Trophoblast cell (in vitro differentiated cells and primary cell): ENCODE data around the gene PDE6A.

ENCODE experiments used
- DNase-seq, 2 donors: peaks; one replicate each; pipeline ENCODE4 v3.0.0-alpha.2; 2016
- H2AFZ ChIP-seq: 2 replicates; pipeline ENCODE4 v1.6.1; 2013; ENCODE audit warnings: low read length, moderate library complexity, mild to moderate bottlenecking; ENCODE audit not compliant: insufficient read depth, poor library complexity
- H2AK5ac ChIP-seq: 2 replicates; pipeline ENCODE4 v1.6.1; 2013; ENCODE audit warnings: mild to moderate bottlenecking, low read length
- H2BK120ac ChIP-seq: 2 replicates; pipeline ENCODE4 v1.6.1; 2013; ENCODE audit warnings: low read length, mild to moderate bottlenecking, moderate library complexity; ENCODE audit not compliant: insufficient read depth, poor library complexity
- H2BK12ac ChIP-seq: 2 replicates; pipeline ENCODE4 v1.6.1; 2013; ENCODE audit warnings: mild to moderate bottlenecking, low read length, moderate library complexity
- H2BK5ac ChIP-seq: 2 replicates; pipeline ENCODE4 v1.6.1; 2013; ENCODE audit warnings: low read length, low read depth, moderate library complexity, mild to moderate bottlenecking; ENCODE audit not compliant: poor library complexity
- H3K14ac ChIP-seq: 2 replicates; pipeline ENCODE4 v1.6.1; 2013; ENCODE audit warnings: mild to moderate bottlenecking, low read length
- H3K18ac ChIP-seq: 2 replicates; pipeline ENCODE4 v1.6.1; 2013; ENCODE audit warnings: mild to moderate bottlenecking, low read length
- H3K23ac ChIP-seq: 2 replicates; pipeline ENCODE4 v1.6.1; 2013; ENCODE audit warnings: low read length
- H3K27ac ChIP-seq: 2 replicates; pipeline ENCODE4 v1.5.1; 2013; ENCODE audit warnings: low read depth, mild to moderate bottlenecking, inconsistent platforms, low read length, moderate library complexity
- H3K27me3 ChIP-seq: 2 replicates; pipeline ENCODE4 v1.6.1; 2013; ENCODE audit warnings: inconsistent platforms, mild to moderate bottlenecking, low read length, moderate library complexity; ENCODE audit not compliant: insufficient read depth
- H3K36me3 ChIP-seq, 2 experiments: 1 replicate in 1 of 2; 2 replicates in 1 of 2; pipeline ENCODE4 v1.6.1; 2013; ENCODE audit warnings: low read length in 2 of 2, mild to moderate bottlenecking in 2 of 2, moderate library complexity in 1 of 2; ENCODE audit not compliant: insufficient read depth in 2 of 2, control insufficient read depth in 1 of 2
- H3K4ac ChIP-seq: 2 replicates; pipeline ENCODE4 v1.6.1; 2013; ENCODE audit warnings: low read depth, mild to moderate bottlenecking, low read length, moderate library complexity
- H3K4me1 ChIP-seq, 2 experiments: 1 replicate in 1 of 2; 2 replicates in 1 of 2; pipeline ENCODE4 v1.6.1; 2013; ENCODE audit warnings: low read length in 2 of 2, mild to moderate bottlenecking in 2 of 2, moderate library complexity in 1 of 2; ENCODE audit not compliant: insufficient read depth in 2 of 2, control insufficient read depth in 1 of 2
- H3K4me2 ChIP-seq: 2 replicates; pipeline ENCODE4 v1.6.1; 2013; ENCODE audit warnings: inconsistent platforms, mild to moderate bottlenecking, low read length, moderate library complexity
- H3K4me3 ChIP-seq: 2 replicates; pipeline ENCODE4 v1.5.1; 2013; ENCODE audit warnings: mild to moderate bottlenecking, low read depth, low read length, inconsistent platforms
- H3K79me1 ChIP-seq: one replicate; pipeline ENCODE4 v1.6.1; 2013; ENCODE audit warnings: low read length
- H3K79me2 ChIP-seq: 2 replicates; pipeline ENCODE4 v1.6.1; 2013; ENCODE audit warnings: low read length, mild to moderate bottlenecking; ENCODE audit not compliant: control insufficient read depth, insufficient read depth, poor library complexity
- H3K9ac ChIP-seq: 2 replicates; pipeline ENCODE4 v1.6.1; 2013; ENCODE audit warnings: mild to moderate bottlenecking, low read length
- H3K9me3 ChIP-seq: 2 replicates; pipeline ENCODE4 v1.6.1; 2013; ENCODE audit warnings: low read depth, mild to moderate bottlenecking, control low read depth, inconsistent platforms, low read length; ENCODE audit not compliant: insufficient read depth
- H4K12ac ChIP-seq: 2 replicates; pipeline ENCODE4 v1.6.1; 2013; ENCODE audit warnings: low read depth, mild to moderate bottlenecking, low read length, moderate library complexity
- H4K8ac ChIP-seq: 2 replicates; pipeline ENCODE4 v1.6.1; 2013; ENCODE audit warnings: low read depth, mild to moderate bottlenecking, low read length, moderate library complexity
- H4K91ac ChIP-seq: one replicate; pipeline ENCODE4 v1.6.1; 2013; ENCODE audit warnings: low read depth, mild to moderate bottlenecking, low read length, moderate library complexity
- WGBS: extraction: QIAGEN DNeasy Blood & Tissue Kit; methylation state at CpG from one replicate; pipeline ENCODE4 v1.1.7; 2013; ENCODE audit warnings: missing lambda C conversion rate; ENCODE audit not compliant: insufficient read length, insufficient coverage; ENCODE audit errors: extremely low coverage; 5-methylcytosine and 5-hydroxymethylcytosine counted together

Gene PDE6A

GRCh38 chr5:149836451-149837139 is 108.0 kb downstream of the PDE6A start:
- Histone ChIP-seq H2AK5ac (no peak overlapping the region), H3K9me3 (peaks cover under 1% of the 10 kb centered on the region), H2AFZ (no peak overlapping the region), H3K4me3 (no peak overlapping the region), H3K14ac (no peak overlapping the region), H4K91ac (no peak overlapping the region), H3K9ac (no peak overlapping the region), H2BK120ac (no peak overlapping the region), H2BK12ac (no peak overlapping the region), H3K27me3 (no peaks in the 10 kb centered on the region), H2BK5ac (no peak overlapping the region), H3K23ac (no peak overlapping the region), H4K8ac (no peak overlapping the region), H3K36me3 (no peaks in the 10 kb centered on the region), H3K27ac (no peak overlapping the region), H3K4me2 (no peak overlapping the region), H3K4me1 (no peaks in the 10 kb centered on the region), H3K18ac (no peak overlapping the region), H4K12ac (no peak overlapping the region), H3K79me2 (no peaks in the 10 kb centered on the region), H3K79me1 (no peaks in the 10 kb centered on the region), H3K4ac (no peak overlapping the region)
- WGBS = no CpG with 5 or more reads among the region's 18 CpGs
- no peak for DNase-seq

GRCh38 chr5:149834246-149834855 is 110.2 kb downstream of the PDE6A start:
- H3K79me2 ChIP-seq = no peaks in the 10 kb centered on the region
- H3K9me3 ChIP-seq = no peaks in the 10 kb centered on the region
- H3K79me1 ChIP-seq = no peaks in the 10 kb centered on the region
- no peak overlapping the region for H2AFZ ChIP-seq
- DNase-seq = peak; percentile 79 to 93
- H4K91ac ChIP-seq = no peak overlapping the region
- no peak overlapping the region for H4K12ac ChIP-seq
- H3K27ac ChIP-seq = no peak overlapping the region
- no peak overlapping the region for H3K18ac ChIP-seq
- no peak overlapping the region for H2BK120ac ChIP-seq
- H2BK12ac ChIP-seq = no peak overlapping the region
- H3K4me2 ChIP-seq = no peak overlapping the region
- no peak overlapping the region for H3K23ac ChIP-seq
- no peak overlapping the region for H2BK5ac ChIP-seq
- H3K9ac ChIP-seq = no peak overlapping the region
- H3K4ac ChIP-seq = no peak overlapping the region
- H2AK5ac ChIP-seq = no peak overlapping the region
- peaks cover under 1 to 3% of the 10 kb centered on the region in 2 experiments for H3K4me1 ChIP-seq
- no CpG with 5 or more reads among the region's 5 CpGs for WGBS
- H4K8ac ChIP-seq = no peak overlapping the region
- H3K4me3 ChIP-seq = no peak overlapping the region
- no peaks in the 10 kb centered on the region for H3K36me3 ChIP-seq
- H3K14ac ChIP-seq = no peak overlapping the region
- H3K27me3 ChIP-seq = no peaks in the 10 kb centered on the region

GRCh38 chr5:149833116-149833827 is 111.3 kb downstream of the PDE6A start:
- Histone ChIP-seq H2AFZ (no peak overlapping the region), H4K91ac (no peak overlapping the region), H3K4me3 (no peak overlapping the region), H2BK120ac (no peak overlapping the region), H2BK12ac (no peak overlapping the region), H3K79me1 (peaks cover 5% of the 10 kb centered on the region), H4K12ac (no peak overlapping the region), H2BK5ac (no peak overlapping the region), H3K4me2 (no peak overlapping the region), H3K18ac (no peak overlapping the region), H3K23ac (no peak overlapping the region), H3K9me3 (no peaks in the 10 kb centered on the region), H2AK5ac (no peak overlapping the region), H3K4ac (no peak overlapping the region), H3K14ac (no peak overlapping the region), H3K4me1 (peaks cover 7 to 8% of the 10 kb centered on the region in 2 experiments), H3K27ac (no peak overlapping the region), H4K8ac (no peak overlapping the region), H3K36me3 (no peaks in the 10 kb centered on the region), H3K79me2 (no peaks in the 10 kb centered on the region), H3K9ac (no peak overlapping the region), H3K27me3 (no peaks in the 10 kb centered on the region)
- no CpG with 5 or more reads among the region's 30 CpGs for WGBS
- no peak for DNase-seq

GRCh38 chr5:149832636-149833035 is 112.0 kb downstream of the PDE6A start:
- H2AK5ac ChIP-seq = no peak overlapping the region
- no peak overlapping the region for H3K9ac ChIP-seq
- H3K4me1 ChIP-seq = peaks cover 12 to 13% of the 10 kb centered on the region in 2 experiments
- no CpG with 5 or more reads among the region's 12 CpGs for WGBS
- no peak overlapping the region for H3K18ac ChIP-seq
- no peak overlapping the region for H4K12ac ChIP-seq
- no peak overlapping the region for H2BK5ac ChIP-seq
- H3K4me2 ChIP-seq = no peak overlapping the region
- peaks cover 4% of the 10 kb centered on the region for H3K79me2 ChIP-seq
- no peak overlapping the region for H2BK120ac ChIP-seq
- H3K4ac ChIP-seq = no peak overlapping the region
- H2BK12ac ChIP-seq = no peak overlapping the region
- no peaks in the 10 kb centered on the region for H3K9me3 ChIP-seq
- H4K91ac ChIP-seq = no peak overlapping the region
- no peak overlapping the region for H4K8ac ChIP-seq
- no peaks in the 10 kb centered on the region for H3K27me3 ChIP-seq
- peaks cover 10% of the 10 kb centered on the region for H3K79me1 ChIP-seq
- no peak overlapping the region for H3K14ac ChIP-seq
- no peak for DNase-seq
- H3K4me3 ChIP-seq = no peak overlapping the region
- no peak overlapping the region for H2AFZ ChIP-seq
- no peak overlapping the region for H3K23ac ChIP-seq
- H3K27ac ChIP-seq = no peak overlapping the region
- no peaks in the 10 kb centered on the region for H3K36me3 ChIP-seq
